ENCODE measurements around the gene TMCO4.
"Not testable (repeated sequence)": the region's sequence is repeated elsewhere in the genome, so short reads cannot be mapped to it uniquely, and the experiment has no call there.

Gene TMCO4

DNA sequence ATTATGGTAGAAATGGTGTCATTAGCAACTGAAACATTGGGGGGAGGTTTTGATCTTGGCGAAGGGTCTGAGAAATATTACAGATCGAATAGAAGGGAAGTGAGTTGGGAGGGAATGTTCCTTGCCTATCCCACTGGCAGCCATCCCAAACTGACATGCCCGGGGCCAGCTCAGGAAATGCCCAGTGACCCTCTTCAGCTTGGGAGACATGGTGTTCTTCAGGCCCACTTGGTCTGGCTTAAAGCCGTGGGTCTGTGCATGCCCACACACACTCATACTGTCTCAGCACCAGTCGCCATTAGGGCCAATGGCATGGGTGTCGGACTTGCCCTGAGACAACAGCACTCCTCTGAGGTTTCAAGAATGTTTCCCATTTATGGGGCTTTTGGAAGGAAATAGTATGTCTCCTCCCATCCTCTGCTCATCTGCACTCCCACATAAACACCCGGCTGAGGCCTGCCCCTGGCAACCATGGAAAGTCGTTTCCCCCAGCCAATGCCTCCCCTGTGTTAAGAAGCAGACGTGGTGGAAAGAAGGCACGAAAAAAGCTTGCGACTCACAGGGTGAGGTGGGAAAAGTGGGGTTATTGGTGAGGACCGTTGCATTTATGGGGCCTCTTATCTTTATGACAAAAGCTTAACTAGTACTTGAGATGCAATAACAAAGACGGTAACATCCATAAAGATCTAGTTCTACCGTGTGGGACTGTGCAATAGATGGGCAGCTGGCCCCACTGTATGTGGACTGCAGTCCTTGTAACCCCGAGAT lies 13.3 kb upstream of the TMCO4 start:
- no peak for DNase-seq

DNA sequence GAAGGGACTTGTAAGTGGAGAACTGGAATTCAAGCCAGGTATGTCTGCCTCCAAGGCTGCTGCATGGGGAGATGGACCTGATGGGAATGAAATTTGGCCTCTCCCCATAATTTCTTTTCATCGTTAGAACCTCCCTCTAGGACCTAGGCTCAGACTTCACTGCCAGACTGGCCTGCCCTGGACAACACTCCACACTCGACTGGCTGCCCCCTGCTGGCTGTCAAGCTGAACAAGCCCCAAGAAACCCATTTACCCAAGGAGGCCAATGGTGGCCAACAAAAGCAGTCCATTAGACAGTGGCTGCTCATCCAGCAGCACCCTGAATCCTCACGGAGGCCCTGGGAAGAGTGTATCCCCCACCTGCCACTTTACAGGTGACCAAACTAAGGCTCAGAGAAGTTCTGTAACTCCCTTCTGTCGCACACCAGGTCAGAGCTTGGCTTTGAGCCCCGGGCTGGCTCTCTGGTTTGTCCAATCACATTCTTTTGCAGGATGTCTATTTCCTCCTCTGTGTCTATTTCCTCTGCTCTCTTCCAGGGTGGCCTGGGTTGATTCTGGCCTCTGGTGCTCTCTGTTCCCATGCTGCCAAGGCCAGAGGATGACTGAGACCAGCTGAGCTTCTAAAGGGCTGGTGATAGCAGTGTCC lies 11.6 kb upstream of the TMCO4 start:
- no peak for DNase-seq

DNA sequence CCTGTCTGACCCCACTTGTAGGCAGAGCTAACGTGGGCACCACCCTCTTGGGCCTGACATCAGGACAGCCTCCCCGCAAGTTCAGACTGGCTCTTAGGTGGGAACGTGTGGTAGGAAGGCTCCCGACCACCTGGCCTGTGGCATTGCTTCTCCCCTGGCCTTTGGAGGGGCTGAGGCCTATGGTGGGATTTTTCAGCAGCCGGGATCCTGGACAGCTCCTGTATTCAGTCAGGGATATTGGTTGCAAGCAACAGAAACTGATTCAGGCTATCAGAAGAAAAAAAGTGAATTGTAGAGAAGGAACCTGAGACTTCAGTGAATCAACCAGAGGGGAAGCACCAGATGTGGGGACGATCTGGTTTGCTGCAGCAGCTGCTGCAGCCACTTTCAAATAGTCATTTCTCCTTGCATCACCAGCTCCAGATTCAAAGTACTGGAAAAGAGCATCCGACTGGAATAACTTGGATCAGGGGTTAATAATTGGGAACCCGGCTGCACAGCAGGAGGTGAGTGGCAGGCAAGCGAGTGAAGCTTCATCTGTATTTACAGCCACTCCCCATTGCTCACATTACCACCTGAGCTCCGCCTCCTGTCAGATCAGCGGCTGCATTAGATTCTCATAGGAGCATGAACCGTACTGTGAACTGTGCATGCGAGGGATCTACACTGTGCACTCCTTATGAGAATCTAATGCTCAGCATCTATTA lies 9.5 kb upstream of the TMCO4 start:
- DNase-seq = no peak

DNA sequence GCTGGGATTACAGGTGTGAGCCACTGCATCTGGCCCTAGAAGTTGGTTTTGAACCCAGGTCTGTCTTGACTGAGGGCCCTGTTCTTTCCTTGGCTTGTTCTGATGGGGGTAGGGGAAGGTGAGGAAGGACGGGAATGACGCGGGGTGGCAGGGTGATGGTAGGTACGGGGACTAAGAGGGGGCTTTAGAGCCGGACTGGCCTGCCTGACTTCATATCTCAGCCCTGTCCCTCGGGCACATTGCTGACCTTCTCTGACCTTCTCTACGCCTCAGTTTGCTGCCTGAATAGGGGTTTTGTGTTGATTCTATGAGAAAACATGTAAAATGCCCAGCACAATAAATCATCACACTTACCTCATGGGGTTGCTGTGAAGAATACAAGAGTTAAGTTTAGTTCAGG lies 8.6 kb upstream of the TMCO4 start:
- no peak for DNase-seq

DNA sequence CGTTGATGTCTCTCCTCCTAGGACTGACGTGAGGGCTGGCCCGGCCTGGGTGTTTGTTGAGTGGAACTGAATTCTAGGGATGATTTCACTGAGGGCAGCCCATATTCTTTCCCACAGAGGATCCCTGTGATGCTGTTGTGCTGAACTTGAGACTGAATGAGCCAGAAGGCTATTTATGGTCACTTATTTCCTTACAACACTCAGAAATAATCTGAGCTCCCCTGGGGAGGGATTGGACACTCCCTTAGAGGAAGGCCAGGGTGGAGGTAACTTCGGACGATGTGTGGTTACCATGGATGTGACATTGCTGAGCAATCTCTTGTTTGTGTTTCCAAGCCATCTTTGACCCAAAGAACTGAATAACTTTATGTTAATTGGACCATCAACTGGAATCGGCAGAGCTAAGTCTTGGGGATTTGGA lies 5.1 kb upstream of the TMCO4 start:
- no peak for DNase-seq

DNA sequence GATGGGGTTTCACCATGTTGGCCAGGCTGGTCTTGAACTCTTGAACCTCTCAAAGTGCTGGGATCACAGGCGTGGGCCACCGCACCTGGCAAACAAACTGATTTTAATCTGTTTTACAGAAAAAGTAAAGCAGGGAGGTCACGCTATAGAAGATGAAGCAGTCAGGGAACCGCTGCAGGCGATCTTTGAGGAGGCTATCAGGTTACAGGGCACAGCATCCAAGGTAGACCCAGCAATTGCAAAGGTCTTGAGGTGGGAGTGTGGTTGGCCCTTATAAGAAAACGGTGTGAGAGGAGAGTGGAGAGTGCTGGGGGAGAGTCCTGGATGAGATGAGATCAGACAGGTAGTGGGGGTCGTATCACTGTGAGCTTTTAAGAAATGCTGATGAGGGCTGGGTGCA lies 2.6 kb upstream of the TMCO4 start:
- no peak for DNase-seq

DNA sequence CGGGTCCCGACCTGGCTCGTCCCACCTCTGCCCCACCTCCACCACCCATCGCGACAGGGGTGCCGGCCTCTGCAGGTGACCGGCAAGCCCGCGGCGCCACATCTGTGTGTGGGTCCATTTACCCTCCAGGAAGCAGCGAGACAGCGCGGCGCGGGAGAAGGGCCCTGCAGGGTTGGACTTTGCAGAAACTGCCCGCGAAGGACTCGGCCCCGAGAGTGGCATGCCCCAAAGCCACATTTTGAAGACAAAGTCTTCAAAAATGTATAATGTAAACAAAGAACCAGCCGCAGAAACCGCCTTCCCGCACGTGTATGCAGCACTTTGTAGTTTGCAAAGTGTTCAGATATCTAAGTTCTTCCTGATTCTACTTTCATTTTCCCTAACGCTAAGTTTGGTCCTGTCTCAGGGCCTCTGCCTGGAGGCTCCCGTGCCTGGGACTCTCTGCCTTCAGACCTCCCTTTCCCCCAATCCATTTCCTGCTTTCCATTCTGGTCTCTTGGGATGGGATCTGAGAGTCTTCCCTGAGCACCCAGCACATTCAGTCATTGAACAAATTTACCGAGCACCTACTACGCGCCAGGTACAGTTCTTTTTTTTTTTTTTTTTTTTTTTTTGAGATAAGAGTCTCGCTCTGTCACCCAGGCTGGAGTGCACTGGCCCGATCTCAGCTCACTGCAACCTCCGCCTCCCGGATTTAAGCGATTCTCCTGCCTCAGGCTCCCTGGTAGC lies 524 bp upstream of the TMCO4 start:
- DNase-seq = no peak

DNA sequence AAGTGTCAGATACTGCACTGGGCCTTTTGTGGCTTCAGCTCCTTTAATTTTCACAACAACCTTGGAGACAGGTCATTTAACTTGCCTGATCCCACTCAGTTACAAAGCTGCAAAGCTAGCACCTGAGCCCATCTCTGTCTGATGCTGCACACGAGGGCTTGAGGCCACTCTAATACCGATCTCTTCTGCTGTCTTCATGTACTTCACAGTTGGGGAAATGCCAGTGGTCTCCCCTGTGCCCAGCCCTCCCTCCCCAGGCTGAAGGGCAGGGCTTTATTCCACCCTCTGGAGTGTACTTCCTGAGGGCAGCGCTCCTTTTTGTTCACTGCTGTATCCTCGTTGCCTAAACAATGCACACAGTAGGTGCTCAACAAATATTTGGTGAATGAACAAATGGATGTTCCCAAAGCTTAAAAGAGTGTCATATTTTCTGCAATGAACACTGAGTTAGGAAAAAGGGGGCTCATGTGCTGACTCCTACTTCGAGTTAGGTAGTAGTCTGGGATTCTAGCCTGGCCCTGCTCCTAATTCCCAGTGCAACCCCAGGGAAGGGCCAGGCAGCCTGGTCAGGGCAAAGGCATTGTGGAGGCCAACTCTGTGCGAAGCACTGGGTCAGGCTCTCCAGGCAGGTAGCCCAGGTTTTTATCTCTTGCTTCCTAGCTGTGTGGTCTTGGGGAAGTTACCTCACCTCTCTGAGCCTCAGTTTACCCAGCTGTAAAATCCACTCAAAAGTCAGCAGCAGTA lies 1.1 kb downstream of the TMCO4 start:
- DNase-seq = no peak

DNA sequence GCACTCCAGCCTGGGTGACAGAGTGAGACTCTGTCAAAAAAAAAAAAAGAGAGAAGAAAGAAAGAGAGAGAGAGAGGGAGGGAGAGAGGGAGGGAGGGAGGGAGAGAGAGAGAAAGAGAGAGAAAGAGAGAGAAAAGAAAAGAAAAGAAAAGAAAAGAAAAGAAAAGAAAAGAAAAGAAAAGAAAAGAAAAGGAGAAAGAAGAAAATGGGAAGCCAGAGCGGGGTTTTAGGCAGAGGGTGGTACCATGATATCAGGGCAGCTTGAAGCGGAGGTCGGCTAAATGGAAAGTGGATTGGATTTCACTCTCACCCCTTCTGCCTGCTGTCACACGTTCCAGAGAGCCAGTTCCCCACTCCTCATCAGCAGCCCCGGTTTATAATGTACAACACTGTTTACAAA lies 1.9 kb downstream of the TMCO4 start:
- no peak for DNase-seq

DNA sequence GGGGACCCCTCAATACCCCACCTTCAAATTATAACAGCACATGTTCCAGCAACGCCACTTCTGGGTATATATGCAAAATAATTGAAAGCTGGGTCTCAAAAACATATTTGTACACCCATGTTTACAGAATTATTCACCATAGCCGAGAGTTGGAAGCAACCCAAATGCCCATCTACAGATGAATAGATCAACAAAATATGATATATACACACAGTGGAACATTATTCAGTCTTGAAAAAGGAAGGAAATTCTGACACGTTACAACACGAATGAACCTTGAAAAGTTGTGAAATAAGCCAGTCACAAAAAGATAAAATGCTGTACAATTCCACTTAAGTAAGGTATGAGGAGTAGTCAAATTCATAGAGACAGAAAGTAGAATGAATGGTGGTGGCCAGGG lies 5.1 kb downstream of the TMCO4 start:
- no peak for DNase-seq

DNA sequence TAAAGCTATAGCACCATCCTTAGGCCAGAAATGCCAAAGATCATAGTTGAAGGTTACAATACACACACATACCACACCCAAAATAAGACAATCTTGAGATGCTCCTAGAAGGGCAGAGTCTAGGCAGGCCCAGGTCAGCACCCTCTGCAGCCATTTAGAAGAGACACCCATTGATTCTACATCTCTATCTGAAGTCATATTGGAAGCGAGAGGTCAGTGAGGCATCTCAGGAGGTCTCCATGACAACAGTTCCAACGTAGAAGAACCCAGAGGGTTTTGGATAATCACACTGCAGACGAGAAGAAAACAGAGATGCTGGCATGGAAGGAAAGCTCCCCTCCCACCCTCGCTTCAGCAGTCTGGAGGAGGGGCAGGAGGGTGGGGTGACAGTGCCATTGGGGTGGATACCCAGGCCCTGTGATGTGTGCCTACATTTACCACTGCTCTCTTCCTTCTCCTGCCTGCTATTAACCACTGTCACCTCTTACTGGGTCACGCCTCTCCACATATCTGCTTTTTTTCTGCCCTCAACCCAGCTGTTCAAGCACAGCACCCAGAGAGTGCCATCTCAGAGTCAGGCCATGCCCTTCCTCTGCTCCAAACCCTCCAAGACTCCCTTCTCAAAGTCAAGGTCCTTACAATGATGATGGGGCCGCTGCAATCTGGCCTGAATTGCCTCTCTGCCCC lies 6.2 kb downstream of the TMCO4 start:
- no peak for DNase-seq

DNA sequence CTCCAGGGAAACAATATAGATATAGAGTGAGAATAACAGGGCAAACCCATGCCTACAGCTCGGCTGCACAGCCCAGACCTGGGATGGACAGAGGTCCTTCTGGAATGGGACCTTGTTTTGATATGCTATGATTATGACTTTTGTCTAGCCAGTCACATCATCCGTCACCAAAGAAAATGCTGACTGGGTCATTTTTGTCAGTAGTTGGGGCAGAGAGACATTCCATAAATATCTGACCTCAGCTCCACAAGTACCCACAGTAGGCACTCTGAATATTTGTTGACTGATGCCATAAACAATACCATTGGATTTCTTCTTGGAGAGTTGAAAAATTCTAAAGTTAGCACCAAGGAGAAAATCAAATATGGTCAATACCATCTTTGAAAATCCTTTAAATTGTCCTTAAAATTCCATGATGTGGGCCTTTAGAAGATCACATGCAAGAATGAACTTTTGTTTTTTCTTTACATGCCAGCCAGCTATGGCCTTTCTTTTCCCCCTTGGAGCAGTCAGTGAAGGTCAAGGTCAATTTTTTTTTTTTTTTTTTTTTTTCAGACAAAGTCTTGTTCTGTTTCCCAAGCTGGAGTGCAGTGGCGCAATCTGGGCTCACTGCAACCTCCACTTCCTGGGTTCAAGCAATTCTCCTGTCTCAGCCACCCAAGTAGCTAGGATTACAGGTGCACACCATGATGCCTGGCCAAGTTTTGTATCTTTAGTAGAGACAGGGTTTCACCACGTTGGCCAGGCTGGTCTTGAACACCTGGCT lies 7.3 kb downstream of the TMCO4 start:
- DNase-seq = no peak

DNA sequence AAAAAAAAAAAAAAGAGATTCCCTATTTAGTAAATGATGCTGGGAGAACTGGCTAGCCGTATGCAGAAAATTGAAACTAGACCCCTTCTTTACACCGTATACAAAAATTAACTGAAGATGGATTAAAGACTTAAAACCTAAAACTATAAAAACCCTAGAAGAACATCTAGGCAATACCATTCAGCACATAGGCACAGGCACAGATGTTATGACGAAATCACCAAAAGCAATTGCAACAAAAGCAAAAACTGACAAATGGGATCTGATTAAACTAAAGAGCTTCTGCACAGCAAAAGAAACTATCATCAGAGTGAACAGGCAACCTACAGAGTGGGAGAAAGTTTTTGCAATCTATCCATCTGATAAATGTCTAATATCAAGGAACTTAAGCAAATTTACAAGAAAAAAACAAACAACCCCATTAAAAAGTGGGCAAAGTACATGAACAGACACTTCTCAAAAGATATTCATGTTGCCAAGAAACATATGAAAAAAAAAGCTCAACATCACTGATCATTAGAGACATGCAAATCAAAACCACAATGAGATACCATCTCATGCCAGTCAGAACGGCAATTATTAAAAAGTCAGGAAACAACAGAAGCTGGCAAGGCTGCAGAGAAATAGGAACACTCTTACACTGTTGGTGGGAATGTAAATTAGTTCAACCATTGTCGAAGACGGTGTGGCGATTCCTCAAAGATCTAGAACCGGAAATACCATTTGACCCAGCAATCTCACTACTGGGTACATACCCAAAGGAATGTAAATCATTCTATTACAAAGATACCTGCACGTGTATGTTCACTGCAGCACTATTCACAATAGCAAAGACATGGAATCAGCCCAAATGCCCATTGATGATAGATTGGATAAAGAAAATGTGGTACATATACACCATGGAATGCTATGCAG lies 9.4 kb downstream of the TMCO4 start:
- not testable (repeated sequence) for DNase-seq

DNA sequence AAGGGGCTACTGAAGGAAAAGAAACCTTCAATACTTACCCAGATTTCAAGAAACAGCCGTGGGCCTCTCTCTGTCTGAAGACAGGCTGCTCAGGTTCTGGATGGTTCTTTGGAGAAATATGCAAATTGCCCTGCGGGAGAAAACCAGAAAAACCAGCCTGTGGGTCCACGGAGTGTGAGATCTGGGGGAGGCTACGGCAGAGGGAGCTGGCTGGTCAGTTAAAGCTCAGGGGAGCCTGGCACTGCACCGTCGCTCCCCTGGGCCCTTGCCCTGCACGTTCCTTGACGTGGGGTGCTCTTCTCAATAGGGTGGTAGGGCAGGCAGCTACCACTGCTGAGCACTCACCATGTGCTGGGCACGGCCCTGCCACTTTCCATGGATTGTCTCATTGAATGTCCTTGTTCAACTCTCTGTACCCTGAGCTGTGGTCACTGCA lies 12.7 kb downstream of the TMCO4 start:
- DNase-seq = no peak

DNA sequence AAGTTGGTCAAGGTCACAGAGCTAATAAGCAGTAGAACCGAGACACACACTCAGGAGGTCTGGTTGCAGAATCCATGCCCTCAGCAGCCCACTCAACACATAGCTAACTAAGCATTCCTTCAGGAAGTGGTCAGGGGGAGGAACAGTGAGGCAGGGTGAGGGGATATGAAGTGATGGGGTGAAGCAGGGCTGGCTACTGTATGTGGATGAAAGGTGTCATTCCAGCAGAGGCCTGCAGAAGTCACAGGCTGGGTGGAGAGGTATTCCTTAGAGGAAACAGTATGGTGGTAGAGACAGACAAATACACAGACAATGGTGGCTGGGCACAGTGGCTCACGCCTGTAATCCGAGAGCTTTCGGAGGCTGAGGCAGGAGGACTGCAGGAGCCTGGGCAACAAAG lies 14.1 kb downstream of the TMCO4 start:
- DNase-seq = no peak

DNA sequence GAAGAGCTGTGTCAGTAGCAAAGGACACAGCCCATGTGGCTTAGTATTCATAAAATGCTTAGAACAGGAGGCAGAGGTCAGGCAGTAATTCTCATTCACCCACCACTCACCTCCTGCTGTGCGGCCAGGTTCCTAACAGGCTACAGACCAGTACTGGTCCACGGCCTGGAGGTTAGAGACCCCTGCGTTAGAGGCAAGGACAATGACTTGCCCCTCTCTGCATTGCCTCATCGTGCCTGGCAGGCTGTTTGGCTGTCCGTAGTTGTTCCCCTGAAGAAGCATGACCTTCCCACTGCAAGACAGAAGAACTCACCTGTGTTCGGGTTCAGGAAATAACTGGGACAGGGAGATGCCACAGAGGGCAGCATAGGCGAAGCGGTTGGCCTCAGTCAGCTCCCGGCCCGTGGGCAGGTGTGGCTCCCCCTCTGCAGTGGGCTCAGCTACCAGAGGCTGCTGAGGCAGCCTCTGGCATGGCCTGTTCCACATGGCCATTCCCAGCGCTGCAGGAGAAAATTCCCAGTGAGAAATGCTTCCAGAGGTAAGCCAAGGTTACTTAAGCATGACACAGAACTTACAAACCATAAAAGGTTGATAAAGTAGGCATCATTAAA lies 19.3 kb downstream of the TMCO4 start:
- DNase-seq = no peak

DNA sequence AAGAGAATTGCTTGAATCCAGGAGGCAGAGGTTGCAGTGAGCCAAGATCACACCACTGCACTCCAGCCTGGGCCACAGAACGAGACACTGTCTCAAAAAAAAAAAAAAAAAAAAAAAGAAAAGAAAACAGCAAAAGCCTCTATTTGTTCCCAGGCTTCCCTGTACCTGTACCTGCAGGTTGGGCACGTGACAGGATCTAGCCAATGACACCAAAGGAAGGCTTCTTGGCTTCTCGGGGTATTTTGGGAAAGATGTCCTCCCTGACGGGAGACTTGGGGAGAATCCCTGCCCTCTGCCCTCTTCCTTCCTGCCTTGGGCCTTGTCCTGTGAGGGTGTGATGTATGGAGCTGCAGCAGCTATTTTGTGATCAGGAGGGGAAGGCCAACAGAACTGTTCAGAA lies 22.8 kb downstream of the TMCO4 start:
- DNase-seq = no peak

DNA sequence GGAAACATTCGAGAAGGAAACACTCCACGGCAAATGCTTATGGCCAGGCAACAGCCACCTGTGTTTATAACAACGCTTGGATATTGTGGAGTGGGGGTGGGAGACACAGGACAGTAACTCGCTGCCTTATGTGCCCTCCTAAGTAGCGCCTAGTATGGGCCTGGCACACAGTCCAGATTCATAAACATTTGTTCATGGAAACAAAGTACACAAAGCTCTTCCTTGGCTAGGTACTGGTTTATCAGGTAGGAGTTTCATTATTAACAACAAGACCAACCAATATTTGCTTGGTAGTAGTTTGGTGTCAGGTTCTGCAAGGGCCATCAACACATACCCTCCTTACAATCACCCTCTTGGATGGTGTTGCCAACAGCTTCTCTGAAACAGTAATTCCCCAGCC lies 23.4 kb downstream of the TMCO4 start:
- DNase-seq = no peak

DNA sequence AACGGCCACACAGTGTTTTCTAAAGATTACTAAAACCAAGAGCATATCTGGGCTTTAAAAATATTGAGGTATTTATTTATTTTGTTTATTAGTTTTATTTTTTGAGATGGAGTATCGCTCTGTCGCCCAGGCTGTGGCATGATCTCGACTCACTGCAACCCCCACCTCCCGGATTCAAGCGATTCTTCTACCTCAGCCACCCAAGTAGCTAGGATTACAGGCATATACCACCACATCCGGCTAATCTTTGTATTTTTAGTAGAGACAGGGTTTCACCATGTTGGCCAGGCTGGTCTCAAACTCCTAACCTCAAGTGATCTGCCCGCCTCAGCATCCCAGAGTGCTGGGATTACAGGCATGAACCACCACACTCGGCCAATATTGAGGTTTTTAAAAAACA lies 23.9 kb downstream of the TMCO4 start:
- DNase-seq = no peak

DNA sequence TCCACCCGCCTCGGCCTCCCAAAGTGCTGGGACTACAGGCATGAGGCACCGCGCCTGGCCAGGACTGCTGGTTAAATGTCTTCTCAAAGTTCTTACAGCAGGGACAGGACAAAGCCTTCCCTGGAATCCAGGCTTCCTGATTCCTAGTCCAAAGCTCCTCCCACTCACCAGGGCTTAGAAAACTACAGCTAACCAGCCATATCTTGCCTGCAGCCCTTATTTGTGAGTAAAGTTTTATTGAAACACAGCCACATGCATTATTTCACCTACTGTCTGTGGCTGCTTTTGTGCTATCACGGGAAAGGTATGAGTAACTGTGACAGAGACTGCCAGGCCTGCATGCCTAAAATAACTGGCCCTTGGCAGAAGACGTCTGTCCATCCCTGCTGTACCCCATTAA lies 24.4 kb downstream of the TMCO4 start:
- no peak for DNase-seq
